ENCODE measurements around the gene CXXC5.
"Not testable (repeated sequence)": the region's sequence is repeated elsewhere in the genome, so short reads cannot be mapped to it uniquely, and the experiment has no call there.

DNA sequence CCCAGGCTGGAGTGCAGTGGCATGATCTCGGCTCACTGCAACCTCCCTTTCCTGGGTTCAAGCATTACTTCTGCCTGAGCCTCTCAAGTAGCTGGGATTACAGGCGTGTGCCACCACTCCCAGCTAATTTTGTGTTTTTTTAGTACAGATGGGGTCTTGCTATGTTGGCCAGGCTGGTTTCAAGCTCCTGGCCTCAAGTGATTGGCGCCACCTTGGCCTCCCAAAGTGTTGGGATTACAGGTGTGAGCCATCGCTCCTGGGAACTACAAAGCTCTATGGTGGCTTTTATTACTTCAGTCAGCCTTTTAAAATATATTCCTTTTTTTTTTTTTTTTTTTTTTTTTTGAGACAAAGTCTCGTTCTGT, 49.6 kb upstream of the CXXC5 start:
- TF ChIP-seq, protein P1, sequence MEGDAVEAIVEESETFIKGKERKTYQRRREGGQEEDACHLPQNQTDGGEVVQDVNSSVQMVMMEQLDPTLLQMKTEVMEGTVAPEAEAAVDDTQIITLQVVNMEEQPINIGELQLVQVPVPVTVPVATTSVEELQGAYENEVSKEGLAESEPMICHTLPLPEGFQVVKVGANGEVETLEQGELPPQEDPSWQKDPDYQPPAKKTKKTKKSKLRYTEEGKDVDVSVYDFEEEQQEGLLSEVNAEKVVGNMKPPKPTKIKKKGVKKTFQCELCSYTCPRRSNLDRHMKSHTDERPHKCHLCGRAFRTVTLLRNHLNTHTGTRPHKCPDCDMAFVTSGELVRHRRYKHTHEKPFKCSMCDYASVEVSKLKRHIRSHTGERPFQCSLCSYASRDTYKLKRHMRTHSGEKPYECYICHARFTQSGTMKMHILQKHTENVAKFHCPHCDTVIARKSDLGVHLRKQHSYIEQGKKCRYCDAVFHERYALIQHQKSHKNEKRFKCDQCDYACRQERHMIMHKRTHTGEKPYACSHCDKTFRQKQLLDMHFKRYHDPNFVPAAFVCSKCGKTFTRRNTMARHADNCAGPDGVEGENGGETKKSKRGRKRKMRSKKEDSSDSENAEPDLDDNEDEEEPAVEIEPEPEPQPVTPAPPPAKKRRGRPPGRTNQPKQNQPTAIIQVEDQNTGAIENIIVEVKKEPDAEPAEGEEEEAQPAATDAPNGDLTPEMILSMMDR (IDR thresholded peaks at IDR 0.05), result not testable (repeated sequence)
- not testable (repeated sequence) for TF ChIP-seq POLR2A (IDR thresholded peaks at IDR 0.05)

Measured in right lobe of liver (tissue), 4 donors.